NCI-H510A treated with DMSO at 0.1 percent for 48 hours (cell line): Measurements from ENCODE around the gene RLN3.
"Not testable (repeated sequence)": the region's sequence is repeated elsewhere in the genome, so short reads cannot be mapped to it uniquely, and the experiment has no call there.

Experiments
- DNase-seq: peaks from one replicate; lab custom pipeline; 2025; lab: John Stamatoyannopoulos, UW

RLN3 gene

GRCh38 chr19:14021474-14021873 is 6.5 kb upstream of the RLN3 start:
- no peak for DNase-seq

- DNase-seq: no peak
Observed at GRCh38 chr19:14022469-14022868, 5.5 kb upstream of the RLN3 start.

GRCh38 chr19:14023404-14024235 is 4.3 kb upstream of the RLN3 start:
- peak; percentile 69 for DNase-seq

GRCh38 chr19:14026652-14027192 is 1.2 kb upstream of the RLN3 start:
- DNase-seq: not testable (repeated sequence)

- no peak for DNase-seq
Observed at GRCh38 chr19:14028901-14029300, 953 bp downstream of the RLN3 start.

GRCh38 chr19:14030997-14031718 is 3.2 kb downstream of the RLN3 start:
- DNase-seq: no peak

- DNase-seq: peak; percentile 42
Observed at GRCh38 chr19:14031719-14032480, 4.0 kb downstream of the RLN3 start, which contains the start of gene IL27RA. TSS of gene IL27RA (plus strand) at chr19:14031762. CDS start at chr19:14031873, 111 bp downstream.

- DNase-seq: no peak
Observed at GRCh38 chr19:14033946-14034345, 6.0 kb downstream of the RLN3 start.

GRCh38 chr19:14035159-14035558 is 7.2 kb downstream of the RLN3 start:
- DNase-seq: not testable (repeated sequence)

- no peak for DNase-seq
Observed at GRCh38 chr19:14035706-14036105, 7.8 kb downstream of the RLN3 start.

- DNase-seq: no peak
Observed at GRCh38 chr19:14039181-14039580, 11.2 kb downstream of the RLN3 start.

- DNase-seq: peak; percentile 48
Observed at GRCh38 chr19:14042659-14043608, 15.0 kb downstream of the RLN3 start.

- not testable (repeated sequence) for DNase-seq
Observed at GRCh38 chr19:14047866-14048265, 19.9 kb downstream of the RLN3 start.

- peak; percentile 12 for DNase-seq
Observed at GRCh38 chr19:14048443-14049153, 20.6 kb downstream of the RLN3 start.

GRCh38 chr19:14050512-14050911 is 22.6 kb downstream of the RLN3 start:
- DNase-seq: no peak

GRCh38 chr19:14050961-14051360 is 23.0 kb downstream of the RLN3 start:
- not testable (repeated sequence) for DNase-seq

GRCh38 chr19:14051980-14052379 is 24.0 kb downstream of the RLN3 start:
- DNase-seq: no peak

- no peak for DNase-seq
Observed at GRCh38 chr19:14052470-14052869, 24.5 kb downstream of the RLN3 start.

GRCh38 chr19:14053032-14053431 is 25.1 kb downstream of the RLN3 start:
- no peak for DNase-seq

GRCh38 chr19:14053500-14053899 is 25.6 kb downstream of the RLN3 start:
- DNase-seq: no peak
